ENCODE results near the gene RSPH4A. TPM values are rescaled to one million over a fixed set of nuclear protein-coding genes. Genes with fewer than 3 reads are reported as not detected.

Gene RSPH4A
- total and polyA plus RNA-seq, 2 of the 8 experiments (the other 6 are each of a cell fraction or from before 2014, with no cell fraction given): 0.38 to 0.52 TPM

DNA sequence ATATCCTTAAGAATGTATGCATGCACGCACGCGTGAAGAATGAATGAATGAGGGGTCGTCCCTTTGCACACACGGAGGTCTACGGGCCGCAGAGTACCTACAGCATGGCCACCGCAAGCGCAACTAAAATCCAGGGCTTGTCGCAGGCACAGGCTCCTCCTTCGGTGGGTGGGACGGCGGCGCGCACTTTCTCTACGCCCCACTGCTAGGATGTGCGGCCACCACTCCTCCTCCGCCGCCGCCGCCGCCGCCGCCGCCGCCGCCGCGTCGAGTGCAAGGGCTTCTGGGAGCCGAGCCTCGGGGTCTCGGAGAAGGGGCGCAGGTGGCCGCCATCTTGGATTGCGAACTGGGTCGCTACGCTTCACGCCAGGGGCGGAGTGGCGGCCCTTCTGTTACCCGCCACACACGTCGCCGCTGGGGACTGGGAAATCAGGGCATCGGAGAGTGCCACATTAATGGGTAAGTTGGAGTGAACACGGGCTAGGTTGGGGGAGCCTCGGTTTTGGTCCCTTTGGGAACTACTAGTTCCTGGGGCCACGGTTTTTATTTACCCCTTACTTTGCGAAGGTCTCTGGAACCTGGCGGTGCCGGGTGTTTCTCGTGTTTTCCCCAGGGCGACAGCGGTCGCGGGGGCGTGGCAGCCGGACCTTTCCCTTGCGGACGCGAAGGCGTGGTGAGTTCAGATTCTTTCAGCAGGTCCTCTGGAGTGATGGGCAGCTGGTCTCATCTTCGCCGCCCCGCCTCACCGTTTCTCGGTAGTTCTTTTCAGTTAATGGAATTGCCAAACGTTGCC is 64.8 kb downstream of the RSPH4A start, which contains the start of gene KPNA5 (continued):
- TF ChIP-seq TAF7 (optimal IDR thresholded peaks at IDR 0.05; ENCODE audit: borderline replicate concordance, low read depth, low read length) (no peak), TAF1 (IDR thresholded peaks at IDR 0.05; ENCODE audit: low read depth, low read length) (peak; percentile 92), POU5F1 (IDR thresholded peaks at IDR 0.05; ENCODE audit: low read depth, low read length) (no peak), CBX8 (IDR thresholded peaks at IDR 0.05; ENCODE audit: borderline replicate concordance, low read depth, low read length) (no peak), TBP (IDR thresholded peaks at IDR 0.05; ENCODE audit: low read depth, low read length) (peak; percentile 66; the same call in 1 of the 2 replicates), CEBPB (IDR thresholded peaks at IDR 0.05; ENCODE audit: low read depth, low read length) (no peak), HDAC2 (IDR thresholded peaks at IDR 0.05; ENCODE audit: borderline replicate concordance in 1 of 2, low read depth in 2 of 2, low read length in 2 of 2) (0 out of 4 replicates have a peak, but pooled peaks of 1 of the 2 experiments have one; percentile 14), EZH2 (IDR thresholded peaks at IDR 0.05; ENCODE audit: low read depth, low read length, severe bottlenecking) (no peak), RXRA (IDR thresholded peaks at IDR 0.05; ENCODE audit: insufficient read depth, low read depth, low read length) (no peak), KDM5A (IDR thresholded peaks at IDR 0.05; ENCODE audit: low read length) (no peak), MAFK (IDR thresholded peaks at IDR 0.05; ENCODE audit: low read depth, low read length) (no peak), POLR2AphosphoS5 (IDR thresholded peaks at IDR 0.05; ENCODE audit: low read depth, low read length) (peak; percentile 99), KDM4A (IDR thresholded peaks at IDR 0.05; ENCODE audit: low read depth, low read length, severe bottlenecking) (peak; percentile 54), EP300 (IDR thresholded peaks at IDR 0.05; ENCODE audit: borderline replicate concordance in 1 of 2, low read depth in 2 of 2, low read length in 2 of 2) (peak in 1 of 2 experiments; percentile 64; a peak in 1 of 3 replicates)
- TF ChIP-seq, protein P1, sequence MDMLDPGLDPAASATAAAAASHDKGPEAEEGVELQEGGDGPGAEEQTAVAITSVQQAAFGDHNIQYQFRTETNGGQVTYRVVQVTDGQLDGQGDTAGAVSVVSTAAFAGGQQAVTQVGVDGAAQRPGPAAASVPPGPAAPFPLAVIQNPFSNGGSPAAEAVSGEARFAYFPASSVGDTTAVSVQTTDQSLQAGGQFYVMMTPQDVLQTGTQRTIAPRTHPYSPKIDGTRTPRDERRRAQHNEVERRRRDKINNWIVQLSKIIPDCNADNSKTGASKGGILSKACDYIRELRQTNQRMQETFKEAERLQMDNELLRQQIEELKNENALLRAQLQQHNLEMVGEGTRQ (IDR thresholded peaks at IDR 0.05; ENCODE audit: low read length): no peak
- TF ChIP-seq, protein P2, sequence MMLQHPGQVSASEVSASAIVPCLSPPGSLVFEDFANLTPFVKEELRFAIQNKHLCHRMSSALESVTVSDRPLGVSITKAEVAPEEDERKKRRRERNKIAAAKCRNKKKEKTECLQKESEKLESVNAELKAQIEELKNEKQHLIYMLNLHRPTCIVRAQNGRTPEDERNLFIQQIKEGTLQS (IDR thresholded peaks at IDR 0.05; ENCODE audit: insufficient read depth, low read depth, low read length): no peak
- TF ChIP-seq, protein P3, sequence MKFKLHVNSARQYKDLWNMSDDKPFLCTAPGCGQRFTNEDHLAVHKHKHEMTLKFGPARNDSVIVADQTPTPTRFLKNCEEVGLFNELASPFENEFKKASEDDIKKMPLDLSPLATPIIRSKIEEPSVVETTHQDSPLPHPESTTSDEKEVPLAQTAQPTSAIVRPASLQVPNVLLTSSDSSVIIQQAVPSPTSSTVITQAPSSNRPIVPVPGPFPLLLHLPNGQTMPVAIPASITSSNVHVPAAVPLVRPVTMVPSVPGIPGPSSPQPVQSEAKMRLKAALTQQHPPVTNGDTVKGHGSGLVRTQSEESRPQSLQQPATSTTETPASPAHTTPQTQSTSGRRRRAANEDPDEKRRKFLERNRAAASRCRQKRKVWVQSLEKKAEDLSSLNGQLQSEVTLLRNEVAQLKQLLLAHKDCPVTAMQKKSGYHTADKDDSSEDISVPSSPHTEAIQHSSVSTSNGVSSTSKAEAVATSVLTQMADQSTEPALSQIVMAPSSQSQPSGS (IDR thresholded peaks at IDR 0.05; ENCODE audit: low read length): no peak
- TF ChIP-seq, protein P4, sequence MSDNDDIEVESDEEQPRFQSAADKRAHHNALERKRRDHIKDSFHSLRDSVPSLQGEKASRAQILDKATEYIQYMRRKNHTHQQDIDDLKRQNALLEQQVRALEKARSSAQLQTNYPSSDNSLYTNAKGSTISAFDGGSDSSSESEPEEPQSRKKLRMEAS (IDR thresholded peaks at IDR 0.05): peak; percentile 17

Data from H1 (cell line).